Nucleus accumbens (tissue), 56 donors: ENCODE data around the gene ZNF618.
A peak's percentile ranks its signal among the peaks of the same experiment; 100 is the strongest.

ENCODE experiments used
- DNase-seq, 56 donors: peaks; one replicate each; lab custom pipeline; 2025; lab: John Stamatoyannopoulos, UW

ZNF618 gene

GRCh38 chr9:113876151-113876992, at the start of gene ZNF618:
ZNF618 (plus strand) TSS chr9:113876309; CDS start chr9:113876381, 72 bp downstream.
- peak in 21 of 56 donors; percentile 4 to 55 (median 31) for DNase-seq

- no peak for DNase-seq
Measured at GRCh38 chr9:113828221-113828620, 47.9 kb upstream of the ZNF618 start.

- no peak for DNase-seq
Measured at GRCh38 chr9:113837334-113837733, 38.8 kb upstream of the ZNF618 start.

GRCh38 chr9:113842086-113842485, 34.0 kb upstream of the ZNF618 start:
- DNase-seq, result no peak

- peak in 1 of 56 donors; percentile 1 for DNase-seq
Measured at GRCh38 chr9:113844466-113844865, 31.6 kb upstream of the ZNF618 start.

- no peak for DNase-seq
Measured at GRCh38 chr9:113851359-113851758, 24.8 kb upstream of the ZNF618 start.

GRCh38 chr9:113851873-113852272, 24.2 kb upstream of the ZNF618 start:
- no peak for DNase-seq

GRCh38 chr9:113853333-113853732, 22.8 kb upstream of the ZNF618 start:
- DNase-seq, result no peak

- no peak for DNase-seq
Measured at GRCh38 chr9:113854310-113854709, 21.8 kb upstream of the ZNF618 start.

- DNase-seq, result peak in 7 of 56 donors; percentile 2 to 36 (median 23)
Measured at GRCh38 chr9:113857875-113858274, 18.2 kb upstream of the ZNF618 start.

GRCh38 chr9:113858282-113858681, 17.8 kb upstream of the ZNF618 start:
- no peak for DNase-seq

- no peak for DNase-seq
Measured at GRCh38 chr9:113863345-113863744, 12.8 kb upstream of the ZNF618 start.

GRCh38 chr9:113868501-113868900, 7.6 kb upstream of the ZNF618 start:
- DNase-seq, result no peak

- DNase-seq, result no peak
Measured at GRCh38 chr9:113872485-113873143, 3.5 kb upstream of the ZNF618 start.

- DNase-seq, result no peak
Measured at GRCh38 chr9:113873446-113873845, 2.7 kb upstream of the ZNF618 start.

GRCh38 chr9:113873926-113874325, 2.2 kb upstream of the ZNF618 start:
- DNase-seq, result no peak

GRCh38 chr9:113875459-113876150, 504 bp upstream of the ZNF618 start:
- DNase-seq, result no peak

GRCh38 chr9:113876993-113877368, 872 bp downstream of the ZNF618 start:
- no peak for DNase-seq

GRCh38 chr9:113879318-113879717, 3.2 kb downstream of the ZNF618 start:
- no peak for DNase-seq

GRCh38 chr9:113879911-113880310, 3.8 kb downstream of the ZNF618 start:
- DNase-seq, result no peak

- no peak for DNase-seq
Measured at GRCh38 chr9:113882181-113882580, 6.1 kb downstream of the ZNF618 start.
